GM12873 (cell line): ENCODE data around the gene YIPF2.

Experiments
- CTCF ChIP-seq: IDR thresholded peaks from 2 replicates; pipeline ENCODE4 v1.5.1; 2012; ENCODE audit warnings: low read depth, mild to moderate bottlenecking, moderate library complexity, low read length, control low read depth; ENCODE audit not compliant: insufficient read depth; ENCODE audit errors: missing control alignments

YIPF2 gene

GRCh38 chr19:10919352-10920287 lies 8.8 kb downstream of the YIPF2 start:
- no peak for TF ChIP-seq CTCF

GRCh38 chr19:10918359-10918758 lies 10.1 kb downstream of the YIPF2 start:
- no peak for TF ChIP-seq CTCF

GRCh38 chr19:10916602-10917001 lies 11.8 kb downstream of the YIPF2 start:
- TF ChIP-seq CTCF, result no peak

GRCh38 chr19:10915130-10916091 lies 13.0 kb downstream of the YIPF2 start:
- TF ChIP-seq CTCF, result no peak

- no peak for TF ChIP-seq CTCF
Measured at GRCh38 chr19:10913716-10914340, 14.6 kb downstream of the YIPF2 start.

- TF ChIP-seq CTCF, result no peak
Measured at GRCh38 chr19:10912619-10913018, 15.8 kb downstream of the YIPF2 start.
